HG02938 (cell line): ENCODE data around the gene ASB16.
"Not testable (repeated sequence)": the region's sequence is repeated elsewhere in the genome, so short reads cannot be mapped to it uniquely, and the experiment has no call there.

ENCODE experiments used
- ATAC-seq: cut with Tn5 transposase; IDR thresholded peaks from one replicate; pipeline ENCODE4 v1.9.1; 2021; ENCODE audit warnings: mild to moderate bottlenecking, moderate library complexity; ENCODE audit not compliant: unreplicated experiment

The ASB16 gene

DNA sequence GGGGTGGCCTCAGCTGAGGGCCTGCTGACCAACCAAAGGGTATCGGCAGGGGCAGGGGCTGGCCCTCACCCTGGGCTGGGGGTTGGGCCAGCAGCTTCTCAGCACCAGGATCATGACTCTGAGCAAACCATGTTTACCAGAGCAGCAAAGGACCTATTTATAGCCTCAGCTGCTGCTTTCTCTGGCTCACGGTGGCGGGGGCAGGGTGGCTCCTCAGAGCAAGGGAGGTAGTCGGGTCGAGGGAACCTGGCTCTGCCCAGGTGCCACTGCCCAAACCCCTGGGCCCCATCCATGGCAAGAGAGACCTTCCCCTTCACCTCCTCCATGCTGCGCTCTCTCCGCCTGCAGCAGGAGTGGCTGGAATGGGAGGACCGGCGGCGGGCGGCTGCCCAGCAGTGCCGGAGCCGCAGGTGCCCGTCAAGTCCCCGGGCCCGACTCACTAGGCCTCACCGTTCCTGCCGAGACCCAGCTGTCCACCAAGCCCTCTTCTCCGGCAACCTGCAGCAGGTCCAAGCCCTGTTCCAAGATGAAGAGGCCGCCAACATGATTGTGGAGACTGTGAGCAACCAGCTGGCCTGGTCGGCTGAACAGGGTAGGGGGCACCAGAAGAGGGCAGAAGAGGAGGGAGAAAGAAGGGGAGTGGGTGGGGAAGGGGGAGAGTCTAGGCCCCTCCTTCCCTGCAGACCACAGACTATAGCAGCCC lies at the start of gene ASB16:
Gene ASB16, plus strand, starts transcription at position 206 of the 703 bp plus-strand sequence. Its CDS starts 86 bp downstream, at position 292.
- ATAC-seq, result no peak

DNA sequence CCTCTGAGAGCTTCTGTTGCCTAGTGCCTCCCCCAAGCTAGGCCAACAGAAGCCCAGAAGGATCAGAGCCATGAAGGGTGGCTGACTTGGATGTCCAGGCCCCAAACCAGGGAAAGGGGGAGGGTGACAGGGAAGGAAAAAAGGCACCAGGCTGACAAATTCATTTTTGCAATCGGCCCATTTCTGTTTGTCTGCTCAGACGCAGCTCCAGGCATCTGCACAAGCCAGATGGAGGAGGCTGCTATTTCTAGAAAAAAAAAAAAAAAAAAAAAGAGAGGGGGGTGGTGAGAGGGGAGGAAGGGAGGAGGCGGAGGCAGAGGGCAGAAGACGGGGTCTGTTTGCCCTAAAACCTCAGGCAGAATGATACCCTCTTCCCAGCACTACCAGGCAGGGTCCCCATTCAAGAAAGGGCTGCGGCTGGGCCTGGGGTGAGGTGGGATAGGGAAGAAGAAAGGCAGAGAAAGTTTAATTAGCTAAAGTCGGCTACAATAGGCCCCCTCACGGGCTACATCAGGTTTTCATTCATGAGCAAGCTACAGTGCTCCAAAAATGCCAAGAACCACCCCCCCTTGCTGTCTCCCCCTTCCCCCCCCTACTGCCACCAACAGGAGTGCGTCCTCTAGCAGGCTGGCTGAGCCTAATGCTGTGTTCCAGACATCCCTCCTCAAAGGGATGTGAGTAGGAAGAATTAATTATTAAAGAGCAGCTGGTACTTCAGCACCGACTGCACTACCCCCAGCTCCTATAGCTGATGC lies 49.5 kb upstream of the ASB16 start:
- ATAC-seq, result no peak

DNA sequence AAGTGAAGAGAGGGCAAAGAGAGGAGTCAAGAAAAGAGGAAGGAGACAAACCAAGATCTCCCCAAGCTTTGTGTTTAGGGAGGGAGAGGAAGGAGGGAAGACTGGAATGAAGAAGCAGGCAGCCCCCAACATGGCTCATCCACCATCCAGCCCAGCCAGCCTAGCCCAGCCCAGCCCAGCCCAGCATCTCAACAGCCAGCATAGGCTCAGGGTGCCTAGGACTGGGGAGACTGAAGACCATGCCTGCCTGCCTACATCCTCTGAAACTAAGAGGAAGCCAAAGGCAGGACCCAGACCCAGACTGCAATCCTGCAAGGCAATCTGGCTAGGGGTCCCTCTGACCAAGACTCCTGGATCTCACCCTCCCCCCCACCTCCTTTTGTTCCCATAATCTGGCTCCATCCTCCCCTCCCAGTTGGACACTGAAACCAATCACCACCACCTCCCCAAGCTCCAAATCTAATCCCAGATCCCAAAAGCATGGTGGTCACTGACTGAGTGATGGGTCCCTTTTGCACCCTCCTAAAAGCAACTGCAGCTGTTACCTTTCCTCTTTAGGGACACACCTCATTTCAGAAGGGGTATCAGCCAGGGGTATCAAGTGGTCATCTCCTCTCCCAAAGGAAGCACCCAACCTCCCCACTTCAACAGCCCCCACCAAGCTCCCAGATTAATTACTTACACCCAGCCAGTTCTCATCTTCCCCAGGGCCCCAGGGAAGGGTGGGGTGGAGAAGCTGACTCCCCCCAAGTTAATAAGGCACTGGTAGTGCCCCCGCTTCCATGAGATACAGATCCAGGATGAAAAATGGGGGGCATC lies 48.3 kb upstream of the ASB16 start:
- no peak for ATAC-seq

GRCh38 chr17:44122816-44123355 lies 47.6 kb upstream of the ASB16 start:
- peak; percentile 12 for ATAC-seq

DNA sequence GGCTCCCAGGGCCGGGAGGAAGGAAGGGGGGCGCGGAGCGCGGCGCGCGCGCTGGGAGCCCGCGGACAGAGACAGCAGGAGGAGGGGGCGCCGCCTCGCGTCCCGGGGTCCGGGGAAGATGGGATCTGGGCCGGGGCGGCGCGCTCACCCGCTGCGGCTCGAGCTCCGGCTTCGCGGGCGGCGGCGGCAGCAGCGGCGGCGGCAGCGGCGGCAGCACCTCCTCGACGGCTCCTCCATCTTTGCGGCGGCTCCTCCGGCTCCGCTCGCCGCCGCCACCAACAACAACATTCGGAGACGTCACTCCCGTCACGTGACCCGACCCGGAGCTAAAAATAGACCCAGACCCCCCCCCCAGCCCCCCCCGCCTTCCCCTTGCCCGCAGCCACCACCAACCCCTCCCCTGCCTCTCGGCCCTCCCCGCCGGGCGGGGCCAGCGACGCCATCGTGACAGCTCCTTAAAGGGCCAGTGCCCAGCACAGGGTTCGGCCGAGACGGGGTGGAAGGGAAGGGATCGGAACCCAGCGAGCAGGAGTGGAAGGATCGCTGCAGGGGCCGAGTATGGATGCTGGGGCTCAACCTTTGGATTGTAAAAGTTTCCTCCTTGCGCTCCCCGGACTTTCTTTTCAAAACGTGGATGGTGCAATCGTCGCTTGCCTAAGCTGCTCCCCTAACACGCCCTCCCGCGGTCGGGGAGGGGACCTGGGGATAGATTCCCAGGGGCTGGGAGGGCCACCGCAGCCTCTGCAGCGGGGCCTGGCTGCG lies 47.0 kb upstream of the ASB16 start, which contains the start of gene HDAC5:
Gene HDAC5, minus strand, starts transcription at position 286 of the 762 bp plus-strand sequence. CDS start 6,126 bp downstream, outside the sequence.
- peak; percentile 75 for ATAC-seq

- ATAC-seq, result no peak
Observed at GRCh38 chr17:44124118-44124438, 46.4 kb upstream of the ASB16 start.

- ATAC-seq, result no peak
Observed at GRCh38 chr17:44128383-44128782, 42.1 kb upstream of the ASB16 start.

DNA sequence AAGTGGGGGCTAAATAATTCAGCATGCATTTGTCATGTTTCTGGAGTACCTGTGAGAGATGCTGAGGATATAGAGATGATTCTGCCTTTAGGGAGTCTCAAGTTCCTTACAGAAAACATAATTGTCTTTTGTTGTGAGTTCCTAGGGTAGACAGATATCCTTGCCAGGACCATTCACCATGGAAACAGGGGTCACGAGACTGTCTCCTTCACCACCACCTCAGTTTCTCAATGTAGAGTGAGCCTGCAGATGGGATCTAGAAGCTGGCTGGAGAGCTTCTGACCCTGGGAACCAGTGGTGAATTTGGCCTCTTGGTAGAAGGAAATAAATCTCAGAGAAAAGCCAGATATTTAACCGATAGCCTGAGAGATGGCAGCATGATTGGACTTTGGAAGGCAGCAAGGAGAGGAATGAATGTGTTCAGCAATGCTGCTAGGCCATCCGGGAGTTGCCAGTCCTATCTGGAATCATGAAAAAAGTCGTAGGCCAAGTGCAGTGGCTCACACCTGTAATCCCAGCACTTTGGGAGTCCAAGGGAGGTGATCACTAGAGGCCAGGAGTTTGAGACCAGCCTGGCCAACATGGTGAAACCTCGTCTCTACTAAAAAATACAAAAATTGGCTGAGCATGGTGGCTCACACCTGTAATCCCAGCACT lies 39.7 kb upstream of the ASB16 start:
- no peak for ATAC-seq

DNA sequence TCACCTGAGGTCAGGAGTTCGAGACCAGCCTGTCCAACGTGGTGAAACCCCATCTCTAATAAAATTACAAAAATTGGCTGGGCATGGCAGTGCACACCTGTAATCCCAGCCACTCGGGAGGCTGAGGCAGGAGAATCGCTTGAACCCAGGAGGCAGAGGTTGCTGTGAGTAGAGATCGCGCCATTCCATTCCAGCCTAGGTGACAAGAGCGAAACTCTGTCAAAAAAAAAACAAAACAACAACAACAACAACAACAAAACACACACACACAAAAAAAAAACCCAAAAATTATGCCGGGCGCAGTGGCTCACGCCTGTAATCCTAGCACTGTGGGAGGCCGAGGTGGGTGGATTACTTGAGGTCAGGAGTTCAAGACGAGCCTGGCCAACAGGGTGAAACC lies 39.1 kb upstream of the ASB16 start:
- not testable (repeated sequence) for ATAC-seq

DNA sequence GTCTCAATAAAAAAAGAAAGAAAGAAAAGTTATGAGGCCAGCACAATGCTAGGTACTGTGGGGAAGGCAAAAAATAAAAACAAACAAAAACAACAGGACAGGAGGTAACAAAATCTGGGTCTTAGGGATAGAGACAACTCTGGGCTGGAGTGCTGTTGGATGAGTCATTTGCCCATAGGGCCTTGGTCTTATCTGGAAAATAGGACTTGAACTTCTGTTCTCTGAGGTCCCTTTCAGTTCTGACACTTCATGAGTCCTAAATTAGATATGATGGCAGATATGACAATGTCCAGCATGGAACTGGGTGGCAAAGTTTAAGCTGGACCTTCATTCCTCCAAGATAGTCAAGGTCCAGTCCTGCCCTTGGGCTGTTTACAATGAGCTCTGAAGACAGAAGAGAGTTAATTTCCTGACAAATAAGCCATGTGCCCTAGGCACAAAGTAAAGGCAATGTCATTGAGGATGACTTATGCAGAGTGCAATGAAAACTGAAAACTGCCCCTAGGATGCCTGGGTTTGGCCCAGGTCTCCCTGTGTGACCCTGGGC lies 38.2 kb upstream of the ASB16 start:
- ATAC-seq, result no peak

DNA sequence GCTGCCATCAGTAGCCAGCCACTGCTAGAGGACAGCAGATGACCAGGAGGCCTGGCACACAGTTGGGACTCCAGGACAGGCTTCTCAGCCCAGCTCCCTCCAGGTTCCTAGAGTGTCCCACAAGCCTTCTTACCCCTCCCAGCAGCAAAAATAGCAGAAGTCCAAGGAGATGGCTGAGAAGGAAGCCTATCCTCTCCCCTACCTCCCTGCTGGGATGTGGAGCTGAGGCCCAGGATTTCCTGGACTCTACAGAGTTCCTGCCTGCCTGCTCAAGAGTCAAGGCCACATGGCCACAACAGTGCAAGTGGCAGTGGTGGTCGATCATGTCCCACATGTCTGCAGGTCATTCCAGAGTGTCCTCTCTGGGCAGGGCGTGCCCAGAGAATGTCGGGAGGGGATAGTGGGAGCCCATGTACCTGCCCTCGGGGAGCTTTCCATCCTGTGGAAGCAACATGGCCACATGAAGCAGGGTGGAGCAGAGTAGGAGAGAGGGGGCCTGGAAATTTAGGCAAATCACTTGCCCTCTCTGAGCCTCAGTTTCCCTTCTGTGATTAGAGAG lies 36.5 kb upstream of the ASB16 start:
- no peak for ATAC-seq

- no peak for ATAC-seq
Observed at GRCh38 chr17:44134752-44135568, 35.5 kb upstream of the ASB16 start.

- no peak for ATAC-seq
Observed at GRCh38 chr17:44137891-44138709, 32.4 kb upstream of the ASB16 start.

DNA sequence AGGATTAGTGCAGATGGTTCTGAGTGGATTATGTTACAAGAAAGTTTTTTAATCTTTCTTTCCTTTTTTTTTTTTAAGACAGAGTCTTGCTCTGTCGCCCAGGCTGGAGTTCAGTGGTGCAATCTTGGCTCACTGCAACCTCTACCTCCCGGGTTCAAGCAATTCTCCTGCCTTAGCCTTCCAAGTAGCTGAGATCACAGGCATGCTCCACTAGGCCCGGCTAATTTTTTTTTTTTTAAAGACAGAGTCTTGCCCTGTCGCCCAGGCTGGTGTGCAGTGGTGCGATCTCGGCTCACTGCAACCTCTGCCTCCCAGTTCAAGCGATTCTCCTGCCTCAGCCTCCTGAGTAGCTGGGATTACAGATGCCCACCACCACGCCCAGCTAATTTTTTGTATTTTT lies 26.6 kb upstream of the ASB16 start:
- not testable (repeated sequence) for ATAC-seq

- ATAC-seq, result no peak
Observed at GRCh38 chr17:44144966-44145739, 25.4 kb upstream of the ASB16 start.

GRCh38 chr17:44146375-44147346 lies 23.8 kb upstream of the ASB16 start:
- no peak for ATAC-seq
